HG03066 (cell line): Measurements from ENCODE around the gene KCTD5.
"Not testable (repeated sequence)": the region's sequence is repeated elsewhere in the genome, so short reads cannot be mapped to it uniquely, and the experiment has no call there.

Experiments
- ATAC-seq: cut with Tn5 transposase; IDR thresholded peaks from one replicate; pipeline ENCODE4 v1.9.1; 2021; ENCODE audit warnings: low read depth; ENCODE audit not compliant: unreplicated experiment

Gene KCTD5

GRCh38 chr16:2720064-2720457, 37.7 kb downstream of the KCTD5 start, which contains the start of gene PRSS27:
Gene PRSS27 (minus strand): TSS chr16:2720224. CDS start chr16:2720160, 64 bp downstream.
- ATAC-seq: no peak

- ATAC-seq: peak; percentile 59
These were observed 38.7 kb downstream of the KCTD5 start for GRCh38 chr16:2720719-2721633.

GRCh38 chr16:2721634-2722173, 39.4 kb downstream of the KCTD5 start:
- not testable (repeated sequence) for ATAC-seq

GRCh38 chr16:2724088-2724676, 41.9 kb downstream of the KCTD5 start:
- no peak for ATAC-seq

GRCh38 chr16:2724816-2725348, 42.6 kb downstream of the KCTD5 start:
- ATAC-seq: no peak

- no peak for ATAC-seq
These were observed 44.6 kb downstream of the KCTD5 start for GRCh38 chr16:2726923-2727322.

- no peak for ATAC-seq
These were observed 45.7 kb downstream of the KCTD5 start for GRCh38 chr16:2728034-2728433.

- ATAC-seq: no peak
These were observed 52.7 kb downstream of the KCTD5 start for GRCh38 chr16:2734844-2735515.

- no peak for ATAC-seq
These were observed 54.3 kb downstream of the KCTD5 start for GRCh38 chr16:2736476-2737237.

GRCh38 chr16:2737238-2737605, 54.9 kb downstream of the KCTD5 start:
- ATAC-seq: no peak

- no peak for ATAC-seq
These were observed 55.6 kb downstream of the KCTD5 start for GRCh38 chr16:2737895-2738418.

GRCh38 chr16:2738615-2739014, 56.3 kb downstream of the KCTD5 start:
- ATAC-seq: no peak

GRCh38 chr16:2739625-2740430, 57.5 kb downstream of the KCTD5 start:
- no peak for ATAC-seq

GRCh38 chr16:2740476-2740875, 58.2 kb downstream of the KCTD5 start:
- no peak for ATAC-seq

- ATAC-seq: no peak
These were observed 58.8 kb downstream of the KCTD5 start for GRCh38 chr16:2741168-2741567.

GRCh38 chr16:2742323-2743006, 60.1 kb downstream of the KCTD5 start:
- ATAC-seq: no peak

GRCh38 chr16:2743007-2743810, 60.9 kb downstream of the KCTD5 start:
- no peak for ATAC-seq

GRCh38 chr16:2744711-2745110, 62.4 kb downstream of the KCTD5 start:
- ATAC-seq: no peak
